LNCaP clone FGC (cell line): ENCODE data around the gene NACA.
"Not testable (repeated sequence)": the region's sequence is repeated elsewhere in the genome, so short reads cannot be mapped to it uniquely, and the experiment has no call there.

ENCODE experiments used
- DNase-seq: peaks from one replicate; pipeline ENCODE4 v3.0.0-alpha.2; 2011; ENCODE audit warnings: low read depth
- H3K4me3 ChIP-seq: 2 replicates; pipeline ENCODE4 v1.5.1; 2011; ENCODE audit warnings: mild to moderate bottlenecking, low read depth, low read length, control low read depth
- TF ChIP-seq, protein P1 (sequence below): IDR thresholded peaks from 2 replicates; pipeline ENCODE4 v1.5.1; 2012; ENCODE audit warnings: mild to moderate bottlenecking; ENCODE audit not compliant: control insufficient read depth, insufficient read depth; ENCODE audit errors: extremely low read depth

NACA gene

DNA sequence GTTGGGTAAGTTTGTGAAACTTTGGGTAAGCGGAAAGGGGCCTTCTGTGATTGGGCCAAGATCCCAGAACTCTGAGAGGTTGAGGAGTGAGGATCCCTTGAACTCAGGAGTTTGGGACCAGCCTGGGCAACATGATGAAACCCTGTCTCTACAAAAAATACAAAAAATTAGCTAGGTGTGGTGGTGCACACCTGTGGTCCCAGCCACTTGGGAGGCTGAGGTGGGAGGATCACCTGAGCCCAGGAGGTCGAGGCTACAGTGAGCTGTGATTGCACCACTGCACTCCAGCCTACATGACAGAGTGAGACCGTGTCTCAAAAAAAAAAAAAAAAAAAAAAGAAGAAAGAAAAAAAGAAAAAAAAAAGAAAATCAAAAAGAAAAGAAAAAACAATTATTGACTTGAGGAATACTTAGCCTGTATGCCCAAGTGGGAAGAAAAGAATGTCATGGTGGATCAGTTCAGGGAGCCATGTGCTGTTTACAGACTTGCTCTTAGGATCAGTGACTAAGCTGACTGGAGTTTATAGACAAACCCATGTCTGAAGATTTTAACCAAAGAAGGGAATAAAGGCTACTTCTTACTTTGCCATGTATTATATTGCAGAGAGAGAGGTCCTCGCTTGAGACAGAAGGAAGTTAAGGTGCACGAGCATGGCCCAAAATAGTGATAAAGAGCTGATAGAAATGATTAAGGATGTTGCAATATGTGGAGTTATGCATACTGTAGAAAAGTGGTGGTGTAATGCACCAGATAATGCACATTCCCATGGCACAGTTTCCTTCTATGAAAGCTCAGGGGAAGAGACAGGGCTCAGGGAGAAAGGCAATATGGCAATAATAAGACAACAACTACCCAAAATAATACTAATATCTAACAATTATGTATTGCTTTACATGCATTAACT is 38.9 kb upstream of the NACA start:
- no peak for DNase-seq
- no peak overlapping the region for H3K4me3 ChIP-seq
- TF ChIP-seq, protein P1, sequence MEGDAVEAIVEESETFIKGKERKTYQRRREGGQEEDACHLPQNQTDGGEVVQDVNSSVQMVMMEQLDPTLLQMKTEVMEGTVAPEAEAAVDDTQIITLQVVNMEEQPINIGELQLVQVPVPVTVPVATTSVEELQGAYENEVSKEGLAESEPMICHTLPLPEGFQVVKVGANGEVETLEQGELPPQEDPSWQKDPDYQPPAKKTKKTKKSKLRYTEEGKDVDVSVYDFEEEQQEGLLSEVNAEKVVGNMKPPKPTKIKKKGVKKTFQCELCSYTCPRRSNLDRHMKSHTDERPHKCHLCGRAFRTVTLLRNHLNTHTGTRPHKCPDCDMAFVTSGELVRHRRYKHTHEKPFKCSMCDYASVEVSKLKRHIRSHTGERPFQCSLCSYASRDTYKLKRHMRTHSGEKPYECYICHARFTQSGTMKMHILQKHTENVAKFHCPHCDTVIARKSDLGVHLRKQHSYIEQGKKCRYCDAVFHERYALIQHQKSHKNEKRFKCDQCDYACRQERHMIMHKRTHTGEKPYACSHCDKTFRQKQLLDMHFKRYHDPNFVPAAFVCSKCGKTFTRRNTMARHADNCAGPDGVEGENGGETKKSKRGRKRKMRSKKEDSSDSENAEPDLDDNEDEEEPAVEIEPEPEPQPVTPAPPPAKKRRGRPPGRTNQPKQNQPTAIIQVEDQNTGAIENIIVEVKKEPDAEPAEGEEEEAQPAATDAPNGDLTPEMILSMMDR = no peak

DNA sequence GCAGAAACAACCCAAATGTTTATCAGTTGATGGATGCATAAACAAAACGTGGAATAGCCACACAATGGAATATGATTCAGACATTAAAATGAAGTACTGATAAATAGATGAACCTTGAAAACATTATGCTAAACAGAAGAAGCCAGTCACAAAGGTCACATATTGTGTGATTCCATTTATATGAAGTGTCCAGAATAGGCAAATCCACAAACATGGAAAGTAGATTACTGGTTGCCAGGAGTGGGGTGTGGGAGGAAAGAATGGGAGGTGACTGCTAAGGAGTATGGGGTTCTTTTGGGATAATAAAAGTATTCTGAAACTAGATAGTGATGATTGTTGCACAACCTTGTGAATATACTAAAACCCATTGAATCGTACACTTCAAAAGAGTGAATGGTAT is 36.7 kb upstream of the NACA start:
- TF ChIP-seq, protein P1 = no peak
- no peak overlapping the region for H3K4me3 ChIP-seq
- no peak for DNase-seq

DNA sequence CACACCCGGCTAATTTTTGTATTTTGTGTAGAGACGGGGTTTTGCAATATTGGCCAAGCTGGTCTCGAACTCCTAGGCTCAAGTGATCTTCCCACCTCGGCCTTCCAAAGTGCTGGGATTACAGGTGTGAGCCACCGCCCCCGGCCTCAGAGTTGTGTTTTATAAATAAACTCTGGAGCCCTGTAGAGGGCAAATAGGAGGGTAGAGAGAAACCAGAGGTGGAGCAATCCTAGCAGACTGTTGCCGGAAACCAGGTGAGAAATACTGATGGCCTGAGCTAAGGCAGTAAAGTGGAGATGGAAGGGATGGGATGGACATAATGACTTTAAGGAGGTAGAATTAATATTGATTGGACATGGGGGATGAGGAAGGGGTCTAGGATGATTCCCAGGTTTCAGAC is 35.4 kb upstream of the NACA start:
- DNase-seq = no peak
- H3K4me3 ChIP-seq = no peak overlapping the region
- TF ChIP-seq, protein P1 = no peak

DNA sequence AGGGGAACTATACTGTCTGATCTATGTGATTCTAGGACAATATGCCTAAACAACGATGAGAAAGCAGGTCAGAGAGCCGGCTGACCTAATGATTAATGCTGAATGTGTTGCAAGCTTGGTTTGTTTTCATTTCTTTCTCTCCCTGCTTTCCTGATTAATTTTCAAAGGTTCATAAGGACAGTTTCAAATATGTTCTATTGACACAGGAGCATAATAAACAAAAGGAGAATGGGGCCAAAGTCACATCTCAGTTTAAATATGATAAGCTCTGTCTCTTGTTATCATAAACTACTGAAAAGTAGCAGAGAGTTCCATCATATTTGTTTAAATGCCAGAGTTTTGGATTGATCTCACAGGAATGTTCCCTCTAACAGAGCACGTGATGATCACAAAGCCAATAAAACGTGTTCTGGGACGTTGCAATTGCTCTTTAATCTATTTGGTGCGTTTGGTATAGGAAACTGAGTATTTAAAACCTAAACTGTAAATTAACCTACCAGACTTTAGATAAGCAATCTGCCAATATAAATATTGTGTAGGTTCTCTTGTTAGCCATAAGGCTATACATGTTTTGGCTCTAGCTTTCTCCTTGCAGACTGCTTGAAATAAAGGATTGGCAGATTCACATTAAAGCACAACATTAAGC is 34.3 kb upstream of the NACA start:
- DNase-seq = peak; percentile 99
- H3K4me3 ChIP-seq = peak overlapping the region; percentile 23
- TF ChIP-seq, protein P1 = no peak

DNA sequence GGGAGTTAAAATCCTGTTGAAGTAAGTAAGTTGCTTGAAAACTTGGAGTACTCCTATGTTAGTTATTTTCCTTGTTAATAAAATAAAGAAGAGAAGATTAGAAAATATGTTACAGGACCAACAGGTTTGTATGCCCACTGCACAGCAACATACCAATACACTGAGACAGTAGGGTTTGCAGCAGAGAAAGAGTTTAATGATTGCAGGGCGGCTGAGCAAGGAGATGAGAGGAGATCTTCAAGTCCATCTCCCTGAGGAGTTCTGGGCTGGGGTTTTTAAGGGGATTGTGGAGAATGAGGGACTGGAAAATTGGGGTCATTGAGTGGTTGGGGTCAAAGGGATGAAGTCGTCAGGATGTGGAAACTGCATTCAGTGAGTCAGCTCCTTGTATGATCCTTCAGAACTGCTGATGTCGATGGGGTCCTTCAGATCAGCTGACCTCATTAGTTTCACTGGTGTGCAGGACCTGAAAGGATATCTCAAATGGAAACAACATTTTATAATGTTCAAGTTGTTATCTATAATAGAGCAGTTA is 33.7 kb upstream of the NACA start:
- peak overlapping the region; percentile 23 for H3K4me3 ChIP-seq
- DNase-seq = no peak
- TF ChIP-seq, protein P1 = no peak

DNA sequence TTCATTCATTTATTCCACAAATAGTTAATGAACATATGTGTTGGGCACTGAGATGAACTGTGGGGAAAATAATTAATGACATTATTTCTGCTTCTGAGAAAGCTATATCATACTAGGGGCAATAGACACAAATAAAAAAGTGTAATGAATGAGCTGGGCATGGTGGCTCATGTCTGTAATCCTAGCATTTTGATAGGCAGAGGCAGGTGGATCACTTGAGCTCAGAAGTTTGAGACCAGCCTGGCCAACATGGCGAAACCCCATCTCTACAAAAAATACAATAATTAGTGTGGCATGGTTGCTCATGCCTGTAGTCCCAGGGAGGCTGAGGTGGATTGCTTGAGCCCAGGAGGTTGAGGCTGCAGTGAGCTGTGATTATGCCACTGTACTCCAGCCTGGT is 32.9 kb upstream of the NACA start:
- not testable (repeated sequence) for H3K4me3 ChIP-seq

DNA sequence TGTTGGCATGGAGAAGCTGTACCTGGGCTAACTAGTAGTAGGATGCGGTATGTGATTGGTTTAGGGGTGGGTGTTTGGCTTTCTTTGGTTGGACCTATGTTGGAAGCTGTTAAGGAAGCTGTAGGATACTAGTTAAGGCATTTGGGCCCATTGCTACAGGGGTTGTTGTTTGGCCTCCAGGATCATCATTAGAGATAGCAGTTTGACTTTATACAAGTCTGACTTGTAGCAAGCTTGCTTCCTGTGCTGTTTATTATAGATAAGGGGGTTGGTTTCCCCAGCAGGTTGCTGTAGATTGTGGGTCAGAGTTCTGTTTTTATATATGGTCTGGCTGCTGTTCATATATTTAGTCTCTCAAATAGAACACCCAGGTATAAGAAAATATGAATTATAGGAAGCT is 28.5 kb upstream of the NACA start:
- DNase-seq = no peak
- TF ChIP-seq, protein P1 = no peak
- no peak overlapping the region for H3K4me3 ChIP-seq

More for the DNA sequence above, 32.9 kb upstream of the NACA start:
- not testable (repeated sequence) for DNase-seq
